GM21515 (cell line): ENCODE measurements around the gene RHOT2.

Source experiments
- ATAC-seq: cut with Tn5 transposase; IDR thresholded peaks from one replicate; pipeline ENCODE4 v1.9.1; 2021; ENCODE audit not compliant: unreplicated experiment

RHOT2 gene

DNA sequence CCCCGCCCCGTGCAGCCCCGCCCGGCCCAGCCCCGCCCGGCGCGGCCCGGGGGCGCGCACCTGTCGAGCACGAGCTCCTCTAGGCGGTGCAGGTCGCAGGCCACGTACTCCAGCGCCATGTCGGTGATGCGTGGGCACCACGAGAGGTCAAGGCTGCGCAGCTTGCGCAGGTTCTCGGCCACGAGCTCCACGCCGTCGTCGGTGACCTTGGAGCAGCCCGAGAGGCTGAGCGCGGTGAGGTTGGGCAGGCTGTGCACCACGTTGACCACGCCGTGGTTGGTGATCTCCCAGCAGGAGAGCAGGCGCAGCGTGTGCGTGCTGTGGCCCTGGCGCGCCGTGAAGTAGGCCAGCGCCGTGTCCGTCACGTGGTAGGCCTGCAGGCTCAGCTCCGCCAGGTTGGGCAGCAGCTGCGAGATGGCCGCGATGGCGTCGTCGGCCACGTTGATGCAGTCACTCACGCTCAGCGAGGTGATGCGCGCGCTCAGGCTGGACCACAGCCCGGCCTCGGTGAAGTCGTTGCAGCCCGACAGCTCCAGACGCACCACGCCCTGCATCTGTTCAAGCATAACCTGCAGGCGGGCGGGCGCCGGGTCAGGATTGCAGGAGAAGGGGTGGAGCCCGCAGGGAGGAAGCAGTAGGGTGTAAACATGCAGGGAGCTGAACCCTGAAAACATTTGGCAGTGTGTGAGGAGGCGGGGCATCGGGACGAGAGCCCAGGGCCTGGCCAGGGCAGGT, 27.6 kb downstream of the RHOT2 start:
- no peak for ATAC-seq

DNA sequence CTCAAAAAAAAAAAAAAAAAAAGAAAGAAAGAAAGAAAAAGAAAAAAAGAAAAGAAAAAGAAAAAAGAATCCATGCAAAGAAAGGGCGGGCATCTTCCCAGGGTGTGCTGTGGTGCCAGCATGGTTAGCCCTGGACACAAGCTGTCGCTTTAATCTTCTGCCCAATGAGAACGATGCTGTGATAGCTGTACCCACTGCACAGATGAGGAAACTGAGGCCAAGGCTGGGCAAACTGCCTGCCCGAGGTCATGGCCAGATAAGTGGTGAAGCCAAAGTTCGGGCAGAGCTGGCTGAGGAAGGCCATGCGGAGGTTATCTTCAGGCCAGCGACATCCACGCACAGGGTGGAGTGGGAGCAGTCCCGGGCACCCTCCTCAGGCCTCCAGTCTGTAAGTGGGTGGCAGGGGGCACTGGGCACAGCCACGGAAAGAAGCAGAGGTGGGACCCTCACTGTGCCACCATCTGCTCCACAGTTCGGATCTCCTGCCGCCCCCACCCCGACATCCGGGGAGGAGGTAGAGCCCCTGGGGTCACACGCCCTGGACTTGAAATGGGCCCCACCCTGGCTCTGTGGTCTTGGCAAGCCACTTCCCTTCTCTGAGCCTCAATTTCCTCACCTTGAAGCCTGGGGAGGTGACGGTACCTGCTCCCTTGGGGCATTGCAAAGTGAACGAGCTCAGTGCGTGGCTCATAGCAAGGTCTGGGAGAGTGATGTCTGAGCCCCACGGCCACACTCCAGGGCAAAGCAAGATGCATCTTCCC, 31.2 kb downstream of the RHOT2 start:
- ATAC-seq, result no peak

DNA sequence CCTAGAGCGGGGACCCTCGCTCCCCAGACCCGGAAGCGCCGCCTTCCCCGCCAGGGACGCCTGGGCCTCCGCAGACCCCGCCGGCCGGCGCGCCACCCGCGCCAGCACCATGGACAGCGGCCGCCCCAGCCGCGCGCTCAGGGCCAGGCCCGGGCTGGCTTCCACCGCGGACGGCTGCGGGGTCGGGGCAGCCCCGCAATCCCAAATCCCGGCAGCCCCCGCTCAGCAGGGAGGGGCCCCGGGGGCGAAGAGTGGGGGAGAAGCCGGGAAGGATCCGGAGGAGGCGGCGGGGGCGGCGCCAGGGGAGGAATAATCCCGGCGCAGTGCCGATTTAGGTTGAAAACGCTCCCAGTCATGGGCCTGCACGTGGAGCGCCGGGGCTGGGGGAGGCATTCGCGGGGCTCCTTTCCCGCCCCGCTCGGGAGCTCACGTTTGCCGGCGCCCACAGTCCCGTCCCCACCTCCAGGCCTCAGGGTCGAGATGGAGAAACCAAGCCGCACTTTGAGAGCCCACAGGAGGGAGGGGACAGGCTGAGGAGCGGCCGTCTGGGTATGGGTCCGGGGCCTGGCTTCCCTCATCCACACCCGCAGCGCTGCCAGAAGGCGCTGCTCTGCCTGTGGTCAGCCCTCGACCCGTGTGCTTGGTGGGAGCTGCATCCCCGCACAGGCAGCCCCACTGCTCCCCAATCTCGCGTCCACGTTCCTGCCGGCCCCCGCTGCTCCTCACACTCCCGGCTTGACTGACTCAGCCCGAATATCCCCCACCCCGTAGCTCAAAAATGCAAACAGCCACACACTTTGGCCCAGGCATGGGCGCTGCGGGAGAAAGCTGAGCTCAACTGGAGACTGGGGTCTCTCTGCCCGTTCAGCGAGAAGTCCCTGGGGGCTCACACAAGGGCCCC, 33.0 kb downstream of the RHOT2 start:
- ATAC-seq, result no peak

DNA sequence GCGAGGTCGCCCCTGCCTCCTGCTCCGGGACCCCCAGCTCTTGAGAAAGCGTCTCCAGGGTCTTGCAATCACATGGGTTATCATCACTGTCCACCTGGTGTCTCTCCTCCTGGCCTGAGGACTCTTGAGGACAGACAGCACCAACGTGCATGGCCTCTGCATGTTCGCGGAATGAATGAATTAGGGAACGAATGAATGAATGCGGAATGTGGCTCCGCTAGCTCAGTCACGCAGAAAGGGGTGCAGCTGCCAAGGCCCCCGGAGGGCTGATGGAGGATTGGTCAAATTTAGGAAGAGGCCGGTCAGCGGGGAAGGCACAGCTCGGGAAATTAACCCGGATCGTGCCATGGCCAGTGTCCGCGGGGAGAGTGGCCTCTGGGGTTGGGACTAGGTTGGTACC, 34.4 kb downstream of the RHOT2 start:
- ATAC-seq, result no peak

- ATAC-seq, result no peak
Measured at GRCh38 chr16:703406-703805, 35.5 kb downstream of the RHOT2 start.

DNA sequence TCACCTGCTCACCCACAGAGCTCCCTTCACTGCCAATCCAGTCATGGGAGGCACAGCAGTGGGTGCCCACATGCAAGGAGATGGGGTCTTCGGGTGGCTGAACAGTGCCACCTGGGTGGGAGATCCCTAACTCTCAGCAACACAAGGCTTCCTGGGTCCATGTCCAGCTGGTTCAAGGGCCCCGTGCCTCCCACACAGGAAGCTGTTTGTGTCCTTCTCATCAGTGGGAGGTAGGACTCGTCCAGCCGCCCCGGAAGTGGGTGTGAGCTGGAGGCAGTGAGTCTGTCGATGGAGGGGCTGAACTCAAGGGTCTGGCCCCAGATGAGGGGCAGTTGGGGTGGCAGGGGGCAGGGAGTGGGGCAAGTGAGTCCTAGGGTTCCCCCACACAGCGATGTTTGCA, 36.1 kb downstream of the RHOT2 start:
- no peak for ATAC-seq

DNA sequence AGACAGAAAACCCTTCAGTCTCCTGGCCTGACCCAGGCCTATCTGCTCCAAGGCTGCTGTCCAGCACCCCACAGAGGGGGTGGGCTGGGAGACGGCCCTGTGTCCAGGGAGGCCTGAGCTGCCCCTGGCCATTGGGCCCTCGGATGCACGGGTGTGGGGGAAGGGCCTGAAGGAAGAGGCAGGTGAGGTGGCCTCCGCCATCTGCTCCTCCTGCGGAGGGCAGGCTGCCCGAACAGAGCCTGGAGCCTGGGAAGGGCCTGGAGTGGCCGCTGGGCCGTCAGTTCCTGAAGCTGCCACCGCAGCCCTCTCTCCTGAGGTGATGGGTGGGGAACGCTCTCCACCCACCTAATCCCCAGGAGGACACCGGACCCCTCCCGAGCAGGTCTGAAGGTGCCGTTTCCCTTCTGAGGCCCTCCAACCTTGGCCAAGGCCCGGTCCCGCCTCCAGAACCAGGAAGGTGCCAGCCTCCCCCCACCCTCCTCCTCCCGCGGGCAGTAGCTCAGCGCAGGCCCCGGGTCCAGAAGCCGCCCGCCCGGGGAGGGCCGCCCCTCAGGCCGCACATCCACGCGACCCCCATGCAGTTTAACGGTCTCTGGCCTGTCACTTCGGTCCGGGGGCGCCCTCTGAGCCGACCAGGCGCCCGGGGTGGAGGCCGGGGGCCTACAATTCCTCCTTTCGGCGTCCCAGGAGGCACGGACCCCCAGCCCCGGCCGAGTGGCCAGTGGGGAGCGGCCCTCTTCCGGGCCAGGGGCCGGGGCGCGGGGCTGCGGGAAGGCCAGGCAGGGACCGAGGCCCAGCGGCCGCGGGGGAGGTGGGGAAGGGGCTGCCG, 36.8 kb downstream of the RHOT2 start:
- no peak for ATAC-seq

GRCh38 chr16:705431-706188, 37.7 kb downstream of the RHOT2 start, which contains the start of gene FBXL16:
TSS of gene FBXL16 (minus strand) at chr16:705801. CDS start at chr16:697405, 8,396 bp downstream.
- no peak for ATAC-seq

GRCh38 chr16:706189-707061, 38.5 kb downstream of the RHOT2 start:
- no peak for ATAC-seq

- no peak for ATAC-seq
Measured at GRCh38 chr16:707062-707538, 39.2 kb downstream of the RHOT2 start.

- no peak for ATAC-seq
Measured at GRCh38 chr16:708019-708418, 40.1 kb downstream of the RHOT2 start.

GRCh38 chr16:708959-709358, 41.0 kb downstream of the RHOT2 start:
- no peak for ATAC-seq

DNA sequence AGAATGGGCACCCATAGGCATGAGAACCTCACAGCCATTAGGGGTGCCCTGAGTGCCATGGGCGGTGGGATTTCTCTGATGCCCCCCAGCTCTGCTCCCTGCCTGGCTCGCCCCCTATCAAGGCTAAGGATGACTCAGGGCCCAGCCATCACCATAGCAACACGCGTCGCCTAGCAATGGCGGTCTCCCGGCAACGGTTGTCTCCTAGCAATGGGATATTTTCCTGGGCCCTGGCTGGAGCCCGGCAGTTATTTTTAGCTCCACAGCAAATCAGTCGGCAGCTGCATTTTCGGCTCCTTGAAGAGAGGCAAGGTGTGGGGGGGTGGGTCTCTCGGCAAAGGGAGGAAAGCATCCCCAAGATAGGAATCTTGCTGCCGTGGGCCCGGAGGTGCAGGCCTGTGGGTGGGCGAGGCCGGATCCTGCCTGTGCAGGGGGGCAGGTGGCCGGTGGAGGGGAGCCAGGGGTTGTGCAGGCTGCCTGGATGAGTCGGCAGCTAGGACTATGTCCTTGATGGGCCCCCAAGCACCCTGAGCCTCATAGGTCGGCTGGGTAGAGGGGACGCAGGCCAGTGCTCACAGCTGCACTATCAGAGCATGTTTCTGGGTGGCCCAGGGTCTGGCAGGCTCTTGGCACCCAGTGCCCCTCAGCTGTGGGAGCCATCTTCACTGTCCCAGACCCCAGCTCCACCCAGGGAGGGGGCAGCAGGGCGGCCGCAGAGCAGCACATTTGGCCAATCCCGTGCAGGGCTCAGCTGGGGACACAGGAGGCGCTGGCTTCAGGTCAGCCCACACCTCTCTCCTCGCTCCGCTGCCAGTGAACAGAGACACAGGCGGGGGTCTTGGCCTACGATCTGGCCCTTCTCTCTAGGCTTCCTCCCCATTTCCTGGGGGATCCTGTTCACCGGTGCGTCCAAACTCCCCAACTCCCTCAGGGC, 41.9 kb downstream of the RHOT2 start:
- ATAC-seq, result no peak

DNA sequence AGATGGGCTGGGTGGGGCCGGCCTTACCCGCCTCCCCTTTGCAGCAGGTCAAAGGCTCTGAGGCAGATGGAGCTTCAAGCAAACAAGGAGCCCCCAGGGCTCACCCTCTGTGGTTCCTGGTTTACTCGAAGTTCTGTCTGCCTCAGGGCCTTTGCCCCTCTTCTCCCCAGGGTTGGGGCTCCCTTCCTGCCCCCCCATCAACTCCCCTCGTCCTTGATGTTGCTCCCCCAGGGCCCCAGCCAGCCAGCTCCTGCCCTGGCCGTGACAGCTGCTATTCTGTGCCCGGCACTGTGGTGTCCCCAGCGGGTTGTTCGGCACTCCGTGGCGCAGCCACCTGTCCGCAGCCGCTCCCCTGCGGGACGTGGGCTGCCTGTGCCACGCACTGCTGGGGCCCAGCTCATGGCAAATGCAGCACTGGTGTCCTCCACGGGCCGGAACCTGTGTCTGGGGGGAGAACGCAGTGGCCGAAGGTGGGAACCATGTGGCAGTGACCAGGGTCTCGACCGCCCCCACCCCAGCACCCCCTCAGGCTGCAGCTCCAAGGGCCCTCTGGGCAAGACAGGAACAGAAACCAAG, 42.7 kb downstream of the RHOT2 start:
- ATAC-seq, result no peak

DNA sequence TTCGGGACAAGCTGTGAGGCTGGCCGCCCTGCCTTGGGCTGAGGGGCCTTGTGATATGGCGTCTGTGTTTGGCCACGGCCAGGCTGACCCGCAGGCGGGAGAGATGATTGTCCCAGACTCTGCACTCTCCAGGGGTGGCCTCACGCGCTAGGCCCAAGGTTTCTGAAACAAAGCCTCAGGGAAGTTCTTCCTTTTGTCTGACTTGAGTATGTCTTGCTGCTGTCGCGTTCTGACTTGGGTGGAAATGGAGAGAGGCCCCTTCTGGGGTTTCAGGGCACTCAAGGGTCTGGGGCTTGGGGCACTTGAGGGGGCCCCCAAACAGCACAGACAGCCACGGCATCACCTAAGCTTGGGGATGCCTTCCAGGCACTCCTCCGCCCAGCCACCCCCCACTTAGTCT, 43.2 kb downstream of the RHOT2 start:
- ATAC-seq, result no peak

- no peak for ATAC-seq
Measured at GRCh38 chr16:711548-712320, 43.8 kb downstream of the RHOT2 start.
